SH-SY5Y (cell line): Measurements from ENCODE around the gene ZFPM1.
A peak's percentile ranks its signal among the peaks of the same experiment; 100 is the strongest.

Experiments
- GATA2 ChIP-seq: IDR thresholded peaks from 2 replicates; pipeline ENCODE4 v1.6.1; 2011; ENCODE audit warnings: mild to moderate bottlenecking, low read depth, low read length
- GATA3 ChIP-seq: IDR thresholded peaks from 2 replicates; pipeline ENCODE4 v1.6.1; 2011; ENCODE audit warnings: low read depth, mild to moderate bottlenecking, low read length, moderate library complexity

The ZFPM1 gene

GRCh38 chr16:88481851-88482250 lies 28.8 kb downstream of the ZFPM1 start:
- no peak for TF ChIP-seq GATA2
- TF ChIP-seq GATA3 = no peak

GRCh38 chr16:88482630-88483391 lies 29.7 kb downstream of the ZFPM1 start:
- TF ChIP-seq GATA2 (no peak), GATA3 (no peak)

- TF ChIP-seq GATA3 = no peak
These were observed 30.2 kb downstream of the ZFPM1 start for GRCh38 chr16:88483392-88483641.

GRCh38 chr16:88484505-88485365 lies 31.7 kb downstream of the ZFPM1 start:
- TF ChIP-seq GATA3 = no peak
- no peak for TF ChIP-seq GATA2

- TF ChIP-seq GATA2 = no peak
- no peak for TF ChIP-seq GATA3
These were observed 33.5 kb downstream of the ZFPM1 start for GRCh38 chr16:88486398-88487123.

GRCh38 chr16:88487124-88487432 lies 34.0 kb downstream of the ZFPM1 start:
- no peak for TF ChIP-seq GATA3
- no peak for TF ChIP-seq GATA2

GRCh38 chr16:88487920-88488851 lies 35.1 kb downstream of the ZFPM1 start:
- peak; percentile 99 for TF ChIP-seq GATA2
- TF ChIP-seq GATA3 = no peak; the same call in 1 of the 2 replicates

GRCh38 chr16:88489163-88489741 lies 36.2 kb downstream of the ZFPM1 start:
- TF ChIP-seq GATA3 (no peak), GATA2 (no peak)

GRCh38 chr16:88491001-88491559 lies 38.0 kb downstream of the ZFPM1 start:
- TF ChIP-seq GATA3 (no peak), GATA2 (no peak)

GRCh38 chr16:88491560-88492310 lies 38.7 kb downstream of the ZFPM1 start:
- no peak for TF ChIP-seq GATA2
- no peak for TF ChIP-seq GATA3

- TF ChIP-seq GATA3 (no peak), GATA2 (no peak)
These were observed 40.8 kb downstream of the ZFPM1 start for GRCh38 chr16:88493879-88494278.

GRCh38 chr16:88494335-88495154 lies 41.5 kb downstream of the ZFPM1 start:
- TF ChIP-seq GATA3 (no peak), GATA2 (no peak)
